Left lung (tissue), 10 donors: ENCODE results near the gene TMA16. TPM values are rescaled to one million over a fixed set of nuclear protein-coding genes. Genes with fewer than 3 reads are reported as not detected.

Experiments used
- ATAC-seq: fragments of 200-7000 bp; cut with Tn5 transposase; one replicate; pipeline ENCODE4 v1.9.1; 2020; ENCODE audit warnings: moderate library complexity
- DNase-seq, 4 donors: peaks; one replicate each; pipeline ENCODE4 v3.0.0-alpha.2; 2013 to 2020
- H3K27ac ChIP-seq, 2 donors: fragments of 200-600 bp; sonication (generic) in 1 of 2; one replicate each; pipeline versions ENCODE4 v1.5.0 to v1.8.0; 2020 to 2021
- H3K27me3 ChIP-seq, 2 donors: fragments of 200-600 bp; sonication (generic) in 1 of 2; one replicate each; pipeline versions ENCODE4 v1.5.0 to v1.8.0; 2020 to 2021
- H3K36me3 ChIP-seq, 2 donors: fragments of 200-600 bp; sonication (generic) in 1 of 2; one replicate each; pipeline versions ENCODE4 v1.5.0 to v1.8.0; 2020 to 2021
- H3K4me1 ChIP-seq, 2 donors: fragments of 200-600 bp; one replicate each; pipeline ENCODE4 v1.8.0; 2021
- H3K4me3 ChIP-seq, 2 donors: fragments of 200-600 bp; sonication (generic) in 1 of 2; one replicate each; pipeline versions ENCODE4 v1.5.0 to v1.8.0; 2020 to 2021; ENCODE audit warnings: mild to moderate bottlenecking in 1 of 2
- H3K9me3 ChIP-seq, 2 donors: fragments of 200-600 bp; sonication (generic) in 1 of 2; one replicate each; pipeline versions ENCODE4 v1.5.0 to v1.8.0; 2020 to 2021
- intact Hi-C, 2 donors: fragments of 100-400 bp; cut with DNase I; formaldehyde crosslinking; loops; one replicate each; pipeline versions ENCODE4 v1.11.2 to v1.14.2; 2022
- polyA plus RNA-seq, 6 donors: library from polyadenylated mRNA; unstranded; fragments of 120-200 nt; gene quantifications; one replicate each; pipeline ENCODE4 v1.2.1, GENCODE V29; 2013; ENCODE audit not compliant: insufficient read length in 6 of 6
- total RNA-seq, 2 donors: library from RNA; stranded (reverse); fragmentation: NEBNext Ultra II Directional; extraction: Animal tissue kit (Norgen Biotek cat#: 25700); gene quantifications; one replicate each; pipeline ENCODE4 v1.2.1, GENCODE V29; 2021
- TF ChIP-seq, protein P1 (sequence below), 2 donors: fragments of 200-600 bp; sonication (generic) in 1 of 2; IDR thresholded peaks; one replicate each; pipeline versions ENCODE4 v1.5.0 to v1.8.0; 2021; ENCODE audit warnings: antibody characterized with exemption in 2 of 2
- donor health status: DM: no; HTN: yes; CAD: no.
- donor health status: DM: no; HTN: no; CAD: no.

Gene TMA16
- total and polyA plus RNA-seq, 8 donors, result 18.9 to 37.2 (median 33.9) TPM

DNA sequence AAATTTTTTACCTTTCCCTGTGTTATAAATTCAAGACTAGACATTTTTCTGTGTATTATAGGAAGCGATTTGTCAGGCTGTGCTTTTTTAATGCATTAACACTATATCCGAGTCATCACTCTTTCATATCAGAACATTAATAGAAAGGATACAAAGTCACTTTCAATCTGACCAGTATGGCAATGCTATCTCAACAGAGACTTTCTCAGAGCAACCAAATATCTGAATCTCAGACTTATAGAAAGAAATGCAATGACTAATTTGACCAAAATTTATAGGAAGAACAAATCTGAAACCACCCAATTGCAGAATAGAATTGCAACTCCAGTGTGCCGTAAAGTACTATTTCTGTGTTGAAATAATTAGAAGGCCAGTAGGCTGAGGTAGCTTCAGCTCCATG, 20.5 kb upstream of the TMA16 start:
- H3K27me3 ChIP-seq, result no peaks in the 10 kb centered on the region
- DNase-seq (no peak), ATAC-seq (no peak)
- no peak overlapping the region for H3K4me3 ChIP-seq
- TF ChIP-seq, protein P1, sequence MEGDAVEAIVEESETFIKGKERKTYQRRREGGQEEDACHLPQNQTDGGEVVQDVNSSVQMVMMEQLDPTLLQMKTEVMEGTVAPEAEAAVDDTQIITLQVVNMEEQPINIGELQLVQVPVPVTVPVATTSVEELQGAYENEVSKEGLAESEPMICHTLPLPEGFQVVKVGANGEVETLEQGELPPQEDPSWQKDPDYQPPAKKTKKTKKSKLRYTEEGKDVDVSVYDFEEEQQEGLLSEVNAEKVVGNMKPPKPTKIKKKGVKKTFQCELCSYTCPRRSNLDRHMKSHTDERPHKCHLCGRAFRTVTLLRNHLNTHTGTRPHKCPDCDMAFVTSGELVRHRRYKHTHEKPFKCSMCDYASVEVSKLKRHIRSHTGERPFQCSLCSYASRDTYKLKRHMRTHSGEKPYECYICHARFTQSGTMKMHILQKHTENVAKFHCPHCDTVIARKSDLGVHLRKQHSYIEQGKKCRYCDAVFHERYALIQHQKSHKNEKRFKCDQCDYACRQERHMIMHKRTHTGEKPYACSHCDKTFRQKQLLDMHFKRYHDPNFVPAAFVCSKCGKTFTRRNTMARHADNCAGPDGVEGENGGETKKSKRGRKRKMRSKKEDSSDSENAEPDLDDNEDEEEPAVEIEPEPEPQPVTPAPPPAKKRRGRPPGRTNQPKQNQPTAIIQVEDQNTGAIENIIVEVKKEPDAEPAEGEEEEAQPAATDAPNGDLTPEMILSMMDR (IDR thresholded peaks at IDR 0.05), result no peak
- H3K27ac ChIP-seq, result no peak overlapping the region
- H3K9me3 ChIP-seq, result no peaks in the 10 kb centered on the region
- intact Hi-C loops, result no loop called here
- no peaks in the 10 kb centered on the region for H3K36me3 ChIP-seq
- peaks cover 0 to 3% of the 10 kb centered on the region in 2 donors for H3K4me1 ChIP-seq

DNA sequence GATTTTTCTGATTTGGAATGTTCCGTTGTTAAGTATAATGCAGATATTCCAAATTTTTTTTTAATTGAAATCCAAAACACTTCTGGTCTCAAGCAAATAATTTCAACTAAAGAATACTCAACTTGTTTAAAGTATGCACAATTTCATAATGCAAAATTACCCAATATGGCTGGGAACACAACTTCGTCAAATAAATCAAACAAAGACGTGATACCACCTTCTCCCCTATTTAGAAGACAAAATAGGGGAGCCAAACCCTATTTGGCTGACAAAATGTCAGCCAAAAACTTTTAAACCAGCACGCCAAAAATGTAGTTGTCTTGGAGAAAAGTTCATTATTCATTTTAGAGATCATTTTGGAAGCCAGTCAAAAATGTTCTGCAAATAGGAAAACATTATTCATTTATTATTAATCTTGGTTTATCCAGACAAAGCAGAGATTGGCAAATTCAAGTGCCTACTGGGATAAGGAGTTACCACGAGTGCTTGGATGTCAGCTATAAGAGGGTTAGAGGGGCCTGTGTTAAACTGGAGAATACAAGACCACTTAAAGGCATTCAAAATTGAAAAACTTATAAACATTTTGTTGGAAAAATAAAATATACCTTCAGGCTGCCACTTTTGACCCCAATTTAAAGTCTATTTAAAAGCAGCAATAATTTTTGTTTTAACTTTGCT, 17.6 kb upstream of the TMA16 start:
- no peaks in the 10 kb centered on the region for H3K36me3 ChIP-seq
- peaks cover 0 to 3% of the 10 kb centered on the region in 2 donors for H3K4me1 ChIP-seq
- ATAC-seq (peak; percentile 23), DNase-seq (no peak)
- no peaks in the 10 kb centered on the region for H3K9me3 ChIP-seq
- H3K27ac ChIP-seq, result no peak overlapping the region
- H3K4me3 ChIP-seq, result no peak overlapping the region
- TF ChIP-seq, protein P1 (IDR thresholded peaks at IDR 0.05), result no peak
- no peaks in the 10 kb centered on the region for H3K27me3 ChIP-seq
- intact Hi-C loops, result no loop called here

DNA sequence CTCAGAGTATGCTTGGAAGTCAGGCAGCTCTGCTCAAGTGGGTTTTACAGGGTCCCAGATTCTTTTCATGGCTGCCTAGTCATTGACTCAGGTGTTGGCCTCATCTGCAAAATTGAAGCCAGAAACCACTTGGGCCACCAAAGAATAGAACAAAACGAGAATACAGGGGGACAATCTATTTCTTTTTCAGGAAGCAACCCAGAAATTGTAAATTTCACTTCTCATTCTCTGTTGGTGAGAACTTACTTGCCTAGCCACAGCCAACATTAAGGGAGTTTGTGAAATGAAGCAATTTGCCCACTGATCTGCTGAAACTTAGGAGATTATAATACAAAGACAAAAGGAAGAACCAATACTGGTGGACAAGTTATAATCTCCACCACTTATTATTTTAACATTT, 12.3 kb upstream of the TMA16 start:
- Histone ChIP-seq H3K4me3 (no peak overlapping the region), H3K27me3 (no peaks in the 10 kb centered on the region), H3K36me3 (no peaks in the 10 kb centered on the region), H3K27ac (peak overlapping the region in 1 of 2 donors; percentile 40), H3K9me3 (no peaks in the 10 kb centered on the region), H3K4me1 (peaks cover 0 to 8% of the 10 kb centered on the region in 2 donors)
- TF ChIP-seq, protein P1 (IDR thresholded peaks at IDR 0.05), result no peak
- DNase-seq (no peak), ATAC-seq (no peak)
- intact Hi-C loops, result no loop called here

DNA sequence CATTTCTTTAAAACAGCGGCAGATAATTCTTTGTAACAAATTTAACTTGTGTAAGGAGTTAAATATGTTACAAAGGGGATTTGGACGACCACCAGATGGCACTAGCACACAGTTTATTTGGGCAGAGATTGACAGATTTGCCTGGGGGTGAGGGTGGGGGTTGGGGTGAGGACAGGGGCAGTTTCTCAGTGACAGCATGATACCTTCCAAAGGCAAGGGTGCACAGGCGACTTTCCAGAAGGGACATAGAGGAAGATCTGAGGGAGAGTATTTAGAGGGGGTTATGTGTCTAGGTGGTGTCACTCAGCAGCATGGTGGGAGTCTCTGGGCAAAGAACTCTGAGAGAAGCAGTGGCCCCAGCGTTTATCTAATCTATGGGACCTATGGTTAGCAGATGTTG, 9.6 kb upstream of the TMA16 start:
- H3K4me3 ChIP-seq, result no peak overlapping the region
- H3K27me3 ChIP-seq, result no peaks in the 10 kb centered on the region
- no peaks in the 10 kb centered on the region for H3K36me3 ChIP-seq
- peaks cover 0 to 8% of the 10 kb centered on the region in 2 donors for H3K4me1 ChIP-seq
- DNase-seq, result peak in 2 of 4 donors; percentile 30 to 54
- ATAC-seq, result peak; percentile 67
- H3K9me3 ChIP-seq, result no peaks in the 10 kb centered on the region
- TF ChIP-seq, protein P1 (IDR thresholded peaks at IDR 0.05), result peak; percentile 9 to 31
- no peak overlapping the region for H3K27ac ChIP-seq
- intact Hi-C loops, result loop anchor here in 1 of 2 donors (5.0 kb wide), 1 partner anchor 62 kb away; no protein-coding TSS in a partner anchor

DNA sequence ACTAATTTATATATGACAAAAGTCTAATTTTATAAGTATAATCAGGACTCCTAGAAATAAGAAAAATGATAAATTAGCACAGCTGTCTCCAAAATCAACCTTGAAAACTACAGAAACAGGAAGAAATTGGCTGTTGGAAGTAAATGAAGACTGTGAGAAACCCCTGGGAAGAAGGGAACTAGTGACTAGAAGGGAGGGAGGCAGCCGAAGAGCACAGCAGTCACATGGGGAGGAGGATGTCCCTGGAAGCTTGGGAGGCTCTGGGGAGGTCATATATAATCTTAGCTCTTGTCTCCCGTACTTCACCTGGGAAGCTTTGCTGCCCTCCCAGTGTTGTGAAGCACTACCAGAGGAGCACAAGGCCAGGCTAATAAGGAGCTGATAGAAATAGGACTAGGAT, 8.9 kb upstream of the TMA16 start:
- Histone ChIP-seq H3K27ac (no peak overlapping the region), H3K4me3 (no peak overlapping the region), H3K9me3 (no peaks in the 10 kb centered on the region), H3K36me3 (no peaks in the 10 kb centered on the region), H3K27me3 (no peaks in the 10 kb centered on the region), H3K4me1 (peaks cover 0 to 8% of the 10 kb centered on the region in 2 donors)
- DNase-seq (no peak), ATAC-seq (no peak)
- TF ChIP-seq, protein P1 (IDR thresholded peaks at IDR 0.05), result no peak
- intact Hi-C loops, result loop anchor here in 1 of 2 donors (5.0 kb wide), 1 partner anchor 62 kb away; no protein-coding TSS in a partner anchor
